Right lobe of liver (tissue), 4 donors: ENCODE results near the gene TMEM179.

Experiments used
- CTCF ChIP-seq, 4 donors: fragments of 200-600 bp in 3 of 4; fragments of 450-650 bp in 1 of 4; IDR thresholded peaks; one replicate each; pipeline versions ENCODE4 v1.5.1 to v1.8.0; 2016 to 2022; ENCODE audit warnings: antibody characterized with exemption in 4 of 4, mild to moderate bottlenecking in 2 of 4
- POLR2A ChIP-seq: fragments of 450-650 bp; IDR thresholded peaks from one replicate; pipeline ENCODE4 v1.6.1; 2017; ENCODE audit warnings: antibody characterized with exemption, mild to moderate bottlenecking
- donor health status: DM: no; HTN: no; CAD: no.
- donor health status: DM: no; HTN: no; CAD: no.
- donor health status: DM: no; HTN: yes; CAD: no.

GRCh38 chr14:104647467-104648043 is 43.0 kb upstream of the TMEM179 start:
- no peak for TF ChIP-seq POLR2A
- no peak for TF ChIP-seq CTCF (IDR thresholded peaks at IDR 0.05)
